Astrocyte (in vitro differentiated cells and primary cell): ENCODE data around the gene VPS13D. TPM values are rescaled to one million over a fixed set of nuclear protein-coding genes. Genes with fewer than 3 reads are reported as not detected.

Experiments used
- DNase-seq: peaks from one replicate; pipeline ENCODE4 v3.0.0-alpha.2; 2010; ENCODE audit warnings: low read depth
- FAIRE-seq: peaks from 2 replicates; lab custom pipeline; 2011; peaks lifted over from hg19 to GRCh38; lab: Jason Lieb, UNC
- H2AFZ ChIP-seq: 2 replicates; pipeline ENCODE4 v1.6.0; 2012; ENCODE audit warnings: low read depth, low read length, inconsistent platforms
- H3K27ac ChIP-seq: 2 replicates; pipeline ENCODE4 v1.5.1; 2011; ENCODE audit warnings: low read depth, low read length, inconsistent platforms
- H3K27me3 ChIP-seq: 2 replicates; pipeline ENCODE4 v1.6.0; 2011; ENCODE audit warnings: low read length, inconsistent platforms; ENCODE audit not compliant: insufficient read depth
- H3K36me3 ChIP-seq: 2 replicates; pipeline ENCODE4 v1.5.1; 2011; ENCODE audit warnings: low read length, inconsistent platforms; ENCODE audit not compliant: insufficient read depth
- H3K4me1 ChIP-seq: 2 replicates; pipeline ENCODE4 v1.5.1; 2011; ENCODE audit warnings: low read length, inconsistent platforms; ENCODE audit not compliant: insufficient read depth
- H3K4me2 ChIP-seq: 2 replicates; pipeline ENCODE4 v1.6.0; 2012; ENCODE audit warnings: low read length, inconsistent platforms
- H3K4me3 ChIP-seq: 2 replicates; pipeline ENCODE4 v1.5.1; 2011; ENCODE audit warnings: low read depth, mild to moderate bottlenecking, low read length, inconsistent platforms; ENCODE audit not compliant: insufficient read depth
- H3K79me2 ChIP-seq: 2 replicates; pipeline ENCODE4 v1.6.0; 2012; ENCODE audit warnings: mild to moderate bottlenecking, low read length, inconsistent platforms; ENCODE audit not compliant: insufficient read depth
- H3K9ac ChIP-seq: 2 replicates; pipeline ENCODE4 v1.6.0; 2012; ENCODE audit warnings: mild to moderate bottlenecking, low read length, inconsistent platforms
- H3K9me3 ChIP-seq: 2 replicates; pipeline ENCODE4 v1.5.1; 2012; ENCODE audit warnings: low read depth, mild to moderate bottlenecking, low read length, inconsistent platforms; ENCODE audit not compliant: insufficient read depth
- H4K20me1 ChIP-seq: 2 replicates; pipeline ENCODE4 v1.6.0; 2012; ENCODE audit warnings: low read length, inconsistent platforms; ENCODE audit not compliant: insufficient read depth
- H3K27ac Mint-ChIP-seq: one replicate; pipeline ENCODE4 v1.8.0; 2021; ENCODE audit warnings: mild to moderate bottlenecking, mixed read lengths; ENCODE audit not compliant: unreplicated experiment
- H3K27me3 Mint-ChIP-seq: one replicate; pipeline ENCODE4 v1.8.0; 2021; ENCODE audit warnings: low read depth, mixed read lengths; ENCODE audit not compliant: unreplicated experiment
- H3K36me3 Mint-ChIP-seq: one replicate; pipeline ENCODE4 v1.8.0; 2021; ENCODE audit warnings: low read depth, mixed read lengths; ENCODE audit not compliant: unreplicated experiment
- H3K4me1 Mint-ChIP-seq: one replicate; pipeline ENCODE4 v1.8.0; 2021; ENCODE audit warnings: low read depth, mixed read lengths; ENCODE audit not compliant: unreplicated experiment
- H3K4me3 Mint-ChIP-seq: one replicate; pipeline ENCODE4 v1.8.0; 2021; ENCODE audit warnings: mild to moderate bottlenecking, moderate library complexity, mixed read lengths; ENCODE audit not compliant: unreplicated experiment
- H3K9me3 Mint-ChIP-seq: one replicate; pipeline ENCODE4 v1.8.0; 2021; ENCODE audit warnings: mild to moderate bottlenecking, mixed read lengths; ENCODE audit not compliant: unreplicated experiment
- EZH2 ChIP-seq: IDR thresholded peaks from 2 replicates; pipeline ENCODE4 v1.6.1; 2012; ENCODE audit warnings: mild to moderate bottlenecking, low read length, inconsistent platforms; ENCODE audit not compliant: insufficient read depth
- total RNA-seq: library from RNA; stranded (reverse); gene quantifications from 2 replicates; pipeline ENCODE4 v1.2.1, GENCODE V29; 2021
- TF ChIP-seq, protein P1 (sequence below): IDR thresholded peaks from 2 replicates; pipeline ENCODE4 v1.5.1; 2011; ENCODE audit warnings: low read depth, mild to moderate bottlenecking, inconsistent platforms, low read length, moderate library complexity; ENCODE audit not compliant: insufficient read depth

The VPS13D gene
- total RNA-seq, 1 donor from 2014 or later = 25.9 TPM

DNA sequence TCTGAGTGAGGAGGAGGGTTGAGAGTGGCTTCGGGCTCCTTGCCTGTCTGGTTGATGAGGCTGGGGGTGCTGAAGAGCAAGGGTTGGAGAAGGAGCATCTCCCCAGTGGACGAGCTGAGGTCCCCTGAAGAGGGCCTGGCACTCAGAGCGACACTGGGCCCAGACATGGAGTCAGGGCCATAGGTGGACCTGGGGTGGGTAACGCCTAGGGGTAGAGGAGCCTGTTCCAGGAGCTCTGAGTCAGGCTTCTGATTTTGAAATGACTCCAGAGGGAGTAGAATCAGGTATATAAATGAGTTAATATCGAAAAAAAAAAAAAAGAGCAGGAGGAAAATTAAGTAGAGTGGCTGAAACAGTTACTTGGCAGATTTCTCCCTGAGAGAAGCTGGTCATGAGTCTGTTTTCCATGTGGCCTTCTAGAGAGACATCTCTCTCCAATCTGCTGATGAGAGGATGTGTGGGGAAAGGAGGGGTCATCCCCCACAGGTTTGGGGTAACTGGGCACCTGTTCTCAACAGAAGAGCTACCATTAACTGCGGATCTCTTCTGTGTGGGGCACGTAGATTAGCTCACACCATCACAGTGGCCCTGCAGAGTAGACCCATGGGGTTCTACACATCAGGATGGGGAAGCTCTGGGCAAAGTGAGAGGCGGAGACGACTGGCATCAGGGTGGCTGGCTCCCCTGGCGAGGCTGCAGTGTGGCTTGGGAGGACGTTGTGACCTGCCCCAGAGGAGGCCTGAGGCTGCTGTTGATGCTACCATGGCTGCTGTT lies 272.7 kb downstream of the VPS13D start:
- Histone ChIP-seq H3K36me3 (peaks cover 2% of the 10 kb centered on the region), H3K27me3 (no peaks in the 10 kb centered on the region), H3K79me2 (no peaks in the 10 kb centered on the region), H4K20me1 (no peaks in the 10 kb centered on the region), H3K9ac (no peak overlapping the region), H3K27ac (no peak overlapping the region), H3K4me1 (peaks cover 11% of the 10 kb centered on the region), H3K4me2 (no peak overlapping the region), H2AFZ (no peak overlapping the region), H3K9me3 (no peaks in the 10 kb centered on the region), H3K4me3 (no peak overlapping the region)
- TF ChIP-seq EZH2 = no peak
- TF ChIP-seq, protein P1, sequence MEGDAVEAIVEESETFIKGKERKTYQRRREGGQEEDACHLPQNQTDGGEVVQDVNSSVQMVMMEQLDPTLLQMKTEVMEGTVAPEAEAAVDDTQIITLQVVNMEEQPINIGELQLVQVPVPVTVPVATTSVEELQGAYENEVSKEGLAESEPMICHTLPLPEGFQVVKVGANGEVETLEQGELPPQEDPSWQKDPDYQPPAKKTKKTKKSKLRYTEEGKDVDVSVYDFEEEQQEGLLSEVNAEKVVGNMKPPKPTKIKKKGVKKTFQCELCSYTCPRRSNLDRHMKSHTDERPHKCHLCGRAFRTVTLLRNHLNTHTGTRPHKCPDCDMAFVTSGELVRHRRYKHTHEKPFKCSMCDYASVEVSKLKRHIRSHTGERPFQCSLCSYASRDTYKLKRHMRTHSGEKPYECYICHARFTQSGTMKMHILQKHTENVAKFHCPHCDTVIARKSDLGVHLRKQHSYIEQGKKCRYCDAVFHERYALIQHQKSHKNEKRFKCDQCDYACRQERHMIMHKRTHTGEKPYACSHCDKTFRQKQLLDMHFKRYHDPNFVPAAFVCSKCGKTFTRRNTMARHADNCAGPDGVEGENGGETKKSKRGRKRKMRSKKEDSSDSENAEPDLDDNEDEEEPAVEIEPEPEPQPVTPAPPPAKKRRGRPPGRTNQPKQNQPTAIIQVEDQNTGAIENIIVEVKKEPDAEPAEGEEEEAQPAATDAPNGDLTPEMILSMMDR = no peak
- Mint-ChIP-seq H3K4me3 (no peak overlapping the region), H3K4me1 (no peaks in the 10 kb centered on the region), H3K27ac (no peak overlapping the region), H3K27me3 (no peaks in the 10 kb centered on the region), H3K36me3 (peaks cover 22% of the 10 kb centered on the region), H3K9me3 (no peaks in the 10 kb centered on the region)
- FAIRE-seq = no peak
- DNase-seq = no peak

DNA sequence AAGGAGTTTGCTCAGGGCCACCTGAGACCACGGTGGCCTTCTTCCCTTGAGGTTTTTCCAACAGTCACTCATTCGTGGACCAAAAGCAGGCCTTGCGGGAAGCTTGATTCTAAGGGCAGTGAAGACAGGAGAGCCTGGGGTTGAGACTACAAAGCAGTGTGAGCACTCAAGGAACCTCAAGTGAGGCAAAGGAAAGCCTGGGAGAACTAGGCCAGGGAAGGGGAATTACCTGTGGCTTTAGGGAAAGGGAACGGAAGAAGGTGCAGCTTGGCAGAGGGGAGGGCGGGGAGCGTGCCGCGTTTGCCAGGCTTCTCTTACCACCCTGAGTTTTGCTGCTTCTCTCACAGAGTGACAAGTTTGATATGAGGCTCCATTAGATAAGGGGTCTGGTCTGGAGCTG lies 273.9 kb downstream of the VPS13D start:
- peaks cover 20% of the 10 kb centered on the region for H3K36me3 Mint-ChIP-seq
- H3K9me3 ChIP-seq = no peaks in the 10 kb centered on the region
- H3K4me3 ChIP-seq = no peak overlapping the region
- no peaks in the 10 kb centered on the region for H4K20me1 ChIP-seq
- no peaks in the 10 kb centered on the region for H3K9me3 Mint-ChIP-seq
- no peaks in the 10 kb centered on the region for H3K4me1 Mint-ChIP-seq
- no peak overlapping the region for H3K4me2 ChIP-seq
- DNase-seq (no peak), FAIRE-seq (no peak)
- H3K27ac ChIP-seq = no peak overlapping the region
- H3K4me3 Mint-ChIP-seq = no peak overlapping the region
- H3K9ac ChIP-seq = no peak overlapping the region
- no peaks in the 10 kb centered on the region for H3K27me3 Mint-ChIP-seq
- H2AFZ ChIP-seq = no peak overlapping the region
- no peaks in the 10 kb centered on the region for H3K27me3 ChIP-seq
- no peak overlapping the region for H3K27ac Mint-ChIP-seq
- H3K4me1 ChIP-seq = peaks cover 11% of the 10 kb centered on the region
- peaks cover 2% of the 10 kb centered on the region for H3K36me3 ChIP-seq
- no peaks in the 10 kb centered on the region for H3K79me2 ChIP-seq
- TF ChIP-seq, protein P1 = no peak
- no peak for TF ChIP-seq EZH2

DNA sequence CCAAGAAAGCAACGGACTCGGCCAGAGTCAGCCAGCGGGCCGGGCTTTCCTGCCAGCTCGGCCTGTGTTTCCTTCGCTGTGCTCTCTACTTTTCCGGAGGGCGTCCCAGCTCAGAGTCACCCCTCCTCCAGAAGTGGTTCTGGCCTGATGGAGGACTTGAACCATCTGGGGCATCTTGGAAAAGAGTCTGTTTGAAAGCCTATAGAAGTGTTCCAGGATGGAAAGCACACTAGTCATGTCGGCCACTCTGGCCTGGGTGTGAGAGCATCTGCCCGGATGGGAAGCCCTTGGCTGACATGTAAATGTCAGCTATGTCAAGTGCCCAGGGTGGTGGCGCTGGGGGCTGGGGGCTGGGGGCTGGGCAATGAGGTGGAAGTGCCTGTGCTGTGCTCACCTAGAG lies 274.8 kb downstream of the VPS13D start:
- Mint-ChIP-seq H3K27me3 (no peaks in the 10 kb centered on the region), H3K27ac (no peak overlapping the region), H3K4me3 (no peak overlapping the region), H3K4me1 (no peaks in the 10 kb centered on the region), H3K9me3 (no peaks in the 10 kb centered on the region), H3K36me3 (peaks cover 20% of the 10 kb centered on the region)
- no peak overlapping the region for H2AFZ ChIP-seq
- H3K9me3 ChIP-seq = no peaks in the 10 kb centered on the region
- no peaks in the 10 kb centered on the region for H3K36me3 ChIP-seq
- H3K4me2 ChIP-seq = no peak overlapping the region
- no peak overlapping the region for H3K9ac ChIP-seq
- H3K27ac ChIP-seq = no peak overlapping the region
- no peak for TF ChIP-seq EZH2
- TF ChIP-seq, protein P1 = no peak
- no peak for FAIRE-seq
- no peaks in the 10 kb centered on the region for H3K27me3 ChIP-seq
- H3K4me3 ChIP-seq = no peak overlapping the region
- no peaks in the 10 kb centered on the region for H4K20me1 ChIP-seq
- peaks cover 11% of the 10 kb centered on the region for H3K4me1 ChIP-seq
- H3K79me2 ChIP-seq = no peaks in the 10 kb centered on the region
- no peak for DNase-seq
